GM18517 (cell line): ENCODE data around the gene MGAT5B.
"Not testable (repeated sequence)": the region's sequence is repeated elsewhere in the genome, so short reads cannot be mapped to it uniquely, and the experiment has no call there.

Source experiments
- ATAC-seq: cut with Tn5 transposase; IDR thresholded peaks from one replicate; pipeline ENCODE4 v1.9.1; 2021; ENCODE audit warnings: mild to moderate bottlenecking, moderate library complexity; ENCODE audit not compliant: unreplicated experiment

MGAT5B gene, protein sequence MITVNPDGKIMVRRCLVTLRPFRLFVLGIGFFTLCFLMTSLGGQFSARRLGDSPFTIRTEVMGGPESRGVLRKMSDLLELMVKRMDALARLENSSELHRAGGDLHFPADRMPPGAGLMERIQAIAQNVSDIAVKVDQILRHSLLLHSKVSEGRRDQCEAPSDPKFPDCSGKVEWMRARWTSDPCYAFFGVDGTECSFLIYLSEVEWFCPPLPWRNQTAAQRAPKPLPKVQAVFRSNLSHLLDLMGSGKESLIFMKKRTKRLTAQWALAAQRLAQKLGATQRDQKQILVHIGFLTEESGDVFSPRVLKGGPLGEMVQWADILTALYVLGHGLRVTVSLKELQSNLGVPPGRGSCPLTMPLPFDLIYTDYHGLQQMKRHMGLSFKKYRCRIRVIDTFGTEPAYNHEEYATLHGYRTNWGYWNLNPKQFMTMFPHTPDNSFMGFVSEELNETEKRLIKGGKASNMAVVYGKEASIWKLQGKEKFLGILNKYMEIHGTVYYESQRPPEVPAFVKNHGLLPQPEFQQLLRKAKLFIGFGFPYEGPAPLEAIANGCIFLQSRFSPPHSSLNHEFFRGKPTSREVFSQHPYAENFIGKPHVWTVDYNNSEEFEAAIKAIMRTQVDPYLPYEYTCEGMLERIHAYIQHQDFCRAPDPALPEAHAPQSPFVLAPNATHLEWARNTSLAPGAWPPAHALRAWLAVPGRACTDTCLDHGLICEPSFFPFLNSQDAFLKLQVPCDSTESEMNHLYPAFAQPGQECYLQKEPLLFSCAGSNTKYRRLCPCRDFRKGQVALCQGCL

DNA sequence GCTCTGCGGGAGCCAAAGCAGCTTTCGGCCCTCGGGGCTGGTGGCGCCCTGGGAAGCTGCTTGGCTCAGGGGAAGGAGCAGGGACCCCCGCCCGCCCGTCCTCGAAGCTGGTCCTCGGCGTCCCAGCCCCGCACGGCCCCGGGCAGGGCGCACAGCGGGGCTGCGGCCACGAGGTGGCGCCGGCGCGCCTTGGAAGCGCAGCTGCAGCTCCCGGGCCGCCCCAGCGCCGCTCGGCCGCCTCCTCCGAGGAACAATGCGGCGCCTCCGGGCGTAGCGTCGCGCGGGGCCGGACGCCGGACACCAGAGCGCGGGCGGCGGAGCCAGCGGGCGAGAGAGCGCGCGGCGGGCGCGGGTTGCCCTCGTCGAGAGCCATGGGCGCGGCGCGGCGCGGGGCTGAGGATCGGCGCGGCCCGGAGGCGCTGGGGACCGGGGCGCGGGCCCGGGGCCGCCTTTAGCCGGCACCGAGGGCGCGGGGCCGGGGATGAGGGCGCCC, at the start of gene MGAT5B:
Gene MGAT5B, plus strand, starts transcription at position 229 of the 493 bp plus-strand sequence. CDS start 626 bp downstream, outside the sequence.
- no peak for ATAC-seq

- ATAC-seq: no peak
These were observed 48.2 kb upstream of the MGAT5B start for GRCh38 chr17:76820039-76820438.

GRCh38 chr17:76820561-76820960, 47.6 kb upstream of the MGAT5B start:
- no peak for ATAC-seq

DNA sequence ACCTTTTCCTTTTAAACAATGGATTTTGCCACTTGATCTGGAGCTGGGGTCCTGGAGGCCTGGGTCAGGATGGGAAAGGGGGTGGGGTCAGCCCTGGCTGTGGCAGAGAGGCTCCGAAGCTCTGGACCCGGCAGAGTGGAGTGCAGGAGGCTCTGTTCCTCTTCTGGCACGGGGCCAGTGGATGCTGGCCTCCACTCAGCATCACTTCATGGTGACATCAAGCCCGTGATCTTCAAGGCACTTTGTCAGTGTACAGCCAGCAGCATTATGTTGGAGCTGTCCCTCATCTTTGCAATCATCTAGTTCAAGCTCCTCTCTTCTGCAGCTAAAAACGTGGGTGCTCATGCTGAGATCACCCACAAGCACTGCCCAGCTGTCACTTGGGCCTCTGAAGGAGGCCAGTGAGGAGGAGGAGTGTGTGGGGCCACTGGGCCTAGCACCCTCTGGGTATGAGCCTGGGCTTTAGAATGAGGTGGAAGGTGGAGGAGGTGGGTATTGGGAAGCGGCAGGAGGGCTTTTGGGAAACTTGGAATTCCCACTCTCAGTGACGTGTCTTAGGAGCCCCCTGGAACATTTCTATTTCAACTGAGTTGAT, 45.9 kb upstream of the MGAT5B start:
- ATAC-seq: no peak

- ATAC-seq: no peak
These were observed 44.1 kb upstream of the MGAT5B start for GRCh38 chr17:76824093-76824492.

GRCh38 chr17:76826330-76827068, 41.7 kb upstream of the MGAT5B start:
- no peak for ATAC-seq

DNA sequence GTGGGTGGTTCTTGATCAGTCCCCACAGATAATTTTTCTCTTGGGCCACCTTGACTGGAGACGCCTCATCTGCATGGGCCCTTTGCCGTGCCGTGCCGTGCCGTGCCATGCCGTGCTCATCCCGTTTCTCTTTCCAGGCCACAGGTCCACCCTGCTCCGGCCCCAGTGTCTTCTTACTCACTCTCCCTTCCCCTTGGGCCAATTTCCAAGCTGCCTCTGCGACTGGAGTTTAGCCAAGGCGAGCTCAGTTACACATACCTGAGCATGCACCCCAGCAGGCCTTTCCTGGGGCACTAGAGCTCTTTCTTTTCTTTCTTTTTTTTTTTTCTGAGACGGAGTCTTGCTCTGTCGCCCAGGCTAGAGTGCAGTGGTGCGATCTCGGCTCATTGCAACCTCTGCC, 40.5 kb upstream of the MGAT5B start:
- ATAC-seq: no peak

DNA sequence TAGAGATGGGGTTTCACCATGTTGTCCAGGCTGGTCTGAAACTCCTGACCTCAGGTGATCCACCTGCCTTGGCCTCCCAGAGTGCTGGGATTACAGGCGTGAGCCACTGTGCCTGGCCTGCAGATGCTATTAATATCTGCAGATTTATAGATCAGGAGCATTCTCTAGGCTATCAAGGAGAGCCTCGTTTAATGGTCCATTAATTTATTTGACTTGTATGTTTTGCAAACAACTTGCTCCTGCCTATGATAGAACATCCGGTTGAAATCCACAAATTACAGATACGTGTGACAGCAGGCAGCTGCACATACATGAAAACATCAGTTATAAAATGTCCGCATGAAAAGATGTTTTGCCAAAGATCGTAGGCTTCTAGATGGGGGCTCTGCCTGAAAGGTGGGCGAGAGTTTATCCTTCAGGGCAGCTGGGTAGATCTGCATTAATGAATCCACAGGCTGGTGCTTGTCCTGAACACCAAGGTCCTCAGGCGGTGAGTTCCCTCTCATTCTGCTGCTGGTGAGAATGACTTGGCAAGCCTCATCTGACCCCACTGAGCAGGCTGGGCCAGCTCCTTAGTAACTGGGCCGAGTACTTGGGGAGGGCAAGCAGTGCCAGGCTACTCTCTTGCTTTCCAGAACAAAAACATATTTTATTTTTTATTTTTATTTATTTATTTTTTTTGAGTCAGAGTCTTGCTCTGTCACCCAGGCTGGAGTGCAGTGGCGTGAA, 37.1 kb upstream of the MGAT5B start:
- no peak for ATAC-seq

GRCh38 chr17:76833034-76833644, 35.1 kb upstream of the MGAT5B start:
- no peak for ATAC-seq

DNA sequence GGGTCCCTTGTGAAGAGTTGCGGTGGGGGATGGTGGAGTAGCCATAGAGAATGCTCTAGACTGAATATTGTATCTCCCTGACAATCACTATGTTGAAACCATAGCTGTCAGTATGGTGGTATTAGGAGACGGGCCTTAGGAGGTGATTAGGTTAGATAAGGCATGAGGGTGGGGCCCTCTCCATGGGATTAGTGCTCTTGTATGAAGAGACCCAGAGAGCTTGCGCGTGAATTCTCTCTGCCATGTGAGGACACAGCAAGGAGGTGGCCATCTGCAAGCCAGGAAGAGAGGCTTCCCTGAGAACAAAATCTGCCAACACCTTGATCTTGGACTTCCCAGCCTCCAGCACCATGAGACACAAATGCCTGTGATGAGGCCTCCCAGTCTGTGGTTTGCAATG, 34.5 kb upstream of the MGAT5B start:
- ATAC-seq: no peak

- ATAC-seq: no peak
These were observed 33.3 kb upstream of the MGAT5B start for GRCh38 chr17:76834870-76835269.

- ATAC-seq: no peak
These were observed 27.8 kb upstream of the MGAT5B start for GRCh38 chr17:76840443-76840767.

DNA sequence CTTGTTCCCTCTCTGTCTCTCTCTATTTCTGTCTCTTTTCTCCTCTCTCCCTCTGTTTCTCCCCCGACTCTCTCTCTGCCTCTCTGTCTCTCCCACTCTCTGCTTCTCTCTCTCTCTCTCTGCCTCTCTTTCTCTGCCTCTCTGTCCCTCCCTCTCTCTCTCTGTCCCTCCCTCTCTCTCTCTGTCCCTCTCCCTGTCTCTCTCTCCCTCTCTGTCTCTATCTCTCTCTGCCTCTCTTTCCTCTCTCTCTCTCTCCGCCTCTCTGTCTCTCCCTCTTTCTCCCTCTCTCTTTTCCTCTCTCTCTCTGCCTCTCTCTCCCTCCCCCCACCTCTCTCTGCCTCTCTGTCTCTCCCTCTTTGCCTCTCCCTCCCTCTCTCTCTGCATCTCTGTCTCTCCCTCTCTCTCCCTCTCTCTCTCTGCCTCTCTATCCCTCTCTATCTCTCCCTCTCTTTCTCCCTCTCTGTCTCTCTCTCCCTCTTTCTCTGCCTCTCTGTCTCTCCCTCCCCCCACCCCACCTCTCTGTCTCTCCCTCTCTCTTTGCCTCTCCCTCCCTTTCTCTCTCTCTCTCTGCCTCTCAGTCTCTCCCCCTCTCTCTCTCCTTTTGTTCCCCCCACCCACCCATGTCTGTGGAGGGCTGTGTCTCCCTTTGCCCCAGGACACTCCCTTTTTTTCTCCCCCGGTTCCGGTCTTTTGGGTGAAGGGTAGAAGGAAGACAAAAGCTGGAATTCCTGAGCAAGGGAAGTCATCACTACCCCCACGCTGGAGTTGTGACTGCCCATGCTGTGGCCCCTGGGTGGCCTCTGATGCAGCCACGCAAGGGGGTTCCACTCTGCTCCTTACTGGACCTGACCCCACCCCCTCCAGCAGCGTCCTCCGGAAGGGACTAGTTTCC, 27.1 kb upstream of the MGAT5B start:
- ATAC-seq: no peak

- ATAC-seq: no peak
These were observed 26.3 kb upstream of the MGAT5B start for GRCh38 chr17:76841776-76842405.

DNA sequence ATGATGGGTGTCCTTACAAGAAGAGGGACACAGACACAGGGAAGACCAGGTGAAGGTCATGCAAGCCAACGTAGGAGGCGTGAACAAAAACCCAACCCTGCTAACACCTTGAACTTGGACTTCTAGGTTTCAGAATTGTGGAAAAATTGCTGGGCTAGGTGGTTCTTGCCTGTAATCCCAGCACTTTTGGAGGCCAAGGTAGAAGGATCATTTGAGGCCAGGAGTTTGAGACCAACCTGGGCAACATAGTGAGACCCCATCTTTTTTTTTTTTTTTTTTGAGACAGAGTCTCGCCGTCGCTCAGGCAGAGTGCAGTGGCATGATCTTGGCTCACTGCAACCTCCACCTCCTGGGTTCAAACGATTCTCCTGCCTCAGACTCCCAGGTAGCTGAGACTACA, 25.1 kb upstream of the MGAT5B start:
- ATAC-seq: not testable (repeated sequence)

DNA sequence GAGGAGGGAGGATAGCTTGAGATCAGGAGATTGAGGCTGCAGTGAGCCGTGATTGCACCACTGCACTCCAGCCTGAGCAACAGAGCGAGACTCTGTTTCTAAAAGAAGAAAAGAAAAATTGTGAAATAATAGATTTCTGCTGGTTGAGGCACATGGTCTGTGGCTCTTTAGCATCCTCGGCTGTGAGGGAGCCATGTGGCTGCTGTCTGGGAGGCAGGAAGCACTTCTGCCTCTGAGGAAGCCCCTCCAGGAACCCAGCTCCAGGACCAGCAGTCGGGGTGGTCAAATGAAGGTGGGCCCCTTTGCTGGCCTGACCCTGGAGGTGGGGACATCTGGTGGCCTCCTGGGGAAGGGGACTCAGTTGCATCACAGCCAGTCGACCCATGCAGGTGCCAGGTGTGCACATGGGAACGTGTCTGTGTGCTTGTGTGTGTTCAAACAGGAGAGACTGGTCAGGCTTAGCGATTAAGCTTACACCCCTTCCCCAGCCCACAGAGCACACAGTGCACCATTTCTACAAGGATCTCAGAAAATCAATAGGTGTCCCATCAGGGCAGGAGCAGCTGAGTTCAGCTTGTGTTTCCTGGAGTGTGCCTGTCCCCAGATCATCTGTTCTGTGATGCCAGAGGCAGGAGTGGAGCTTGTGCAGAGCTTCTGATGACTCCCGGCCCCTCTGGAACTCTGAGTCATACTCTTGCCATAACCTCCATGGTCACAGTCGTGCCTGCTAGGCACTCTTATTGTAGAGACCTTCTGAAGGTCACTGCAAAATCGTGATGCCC, 24.3 kb upstream of the MGAT5B start:
- ATAC-seq: no peak

GRCh38 chr17:76844485-76844829, 23.7 kb upstream of the MGAT5B start:
- ATAC-seq: no peak

- ATAC-seq: no peak
These were observed 23.4 kb upstream of the MGAT5B start for GRCh38 chr17:76844846-76845245.
